ENCODE data around the gene PRKAG3. TPM values are rescaled to one million over a fixed set of nuclear protein-coding genes. Genes with fewer than 3 reads are reported as not detected.

The PRKAG3 gene
- total RNA-seq, 3 donors from 2014 or later: not detected

GRCh38 chr2:218804817-218805216 is 26.8 kb downstream of the PRKAG3 start:
- Histone ChIP-seq H3K27me3 (no peaks in the 10 kb centered on the region), H3K36me3 (no peaks in the 10 kb centered on the region), H3K9me3 (no peaks in the 10 kb centered on the region), H3K27ac (peak overlapping the region in 1 of 2 donors; percentile 91), H3K4me1 (peaks cover 4% of the 10 kb centered on the region in 2 donors), H3K4me3 (no peak overlapping the region)
- TF ChIP-seq, protein P1, sequence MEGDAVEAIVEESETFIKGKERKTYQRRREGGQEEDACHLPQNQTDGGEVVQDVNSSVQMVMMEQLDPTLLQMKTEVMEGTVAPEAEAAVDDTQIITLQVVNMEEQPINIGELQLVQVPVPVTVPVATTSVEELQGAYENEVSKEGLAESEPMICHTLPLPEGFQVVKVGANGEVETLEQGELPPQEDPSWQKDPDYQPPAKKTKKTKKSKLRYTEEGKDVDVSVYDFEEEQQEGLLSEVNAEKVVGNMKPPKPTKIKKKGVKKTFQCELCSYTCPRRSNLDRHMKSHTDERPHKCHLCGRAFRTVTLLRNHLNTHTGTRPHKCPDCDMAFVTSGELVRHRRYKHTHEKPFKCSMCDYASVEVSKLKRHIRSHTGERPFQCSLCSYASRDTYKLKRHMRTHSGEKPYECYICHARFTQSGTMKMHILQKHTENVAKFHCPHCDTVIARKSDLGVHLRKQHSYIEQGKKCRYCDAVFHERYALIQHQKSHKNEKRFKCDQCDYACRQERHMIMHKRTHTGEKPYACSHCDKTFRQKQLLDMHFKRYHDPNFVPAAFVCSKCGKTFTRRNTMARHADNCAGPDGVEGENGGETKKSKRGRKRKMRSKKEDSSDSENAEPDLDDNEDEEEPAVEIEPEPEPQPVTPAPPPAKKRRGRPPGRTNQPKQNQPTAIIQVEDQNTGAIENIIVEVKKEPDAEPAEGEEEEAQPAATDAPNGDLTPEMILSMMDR (IDR thresholded peaks at IDR 0.05): no peak
- TF ChIP-seq POLR2A (IDR thresholded peaks at IDR 0.05): no peak
- no peak for TF ChIP-seq POLR2AphosphoS5 (IDR thresholded peaks at IDR 0.05)
- intact Hi-C loops (cut with DNase I; ENCODE audit: low total_unique reads): no loop called here
- DNase-seq (ENCODE audit: low spot score in 2 of 2): peak in 1 of 2 donors; percentile 8

DNA sequence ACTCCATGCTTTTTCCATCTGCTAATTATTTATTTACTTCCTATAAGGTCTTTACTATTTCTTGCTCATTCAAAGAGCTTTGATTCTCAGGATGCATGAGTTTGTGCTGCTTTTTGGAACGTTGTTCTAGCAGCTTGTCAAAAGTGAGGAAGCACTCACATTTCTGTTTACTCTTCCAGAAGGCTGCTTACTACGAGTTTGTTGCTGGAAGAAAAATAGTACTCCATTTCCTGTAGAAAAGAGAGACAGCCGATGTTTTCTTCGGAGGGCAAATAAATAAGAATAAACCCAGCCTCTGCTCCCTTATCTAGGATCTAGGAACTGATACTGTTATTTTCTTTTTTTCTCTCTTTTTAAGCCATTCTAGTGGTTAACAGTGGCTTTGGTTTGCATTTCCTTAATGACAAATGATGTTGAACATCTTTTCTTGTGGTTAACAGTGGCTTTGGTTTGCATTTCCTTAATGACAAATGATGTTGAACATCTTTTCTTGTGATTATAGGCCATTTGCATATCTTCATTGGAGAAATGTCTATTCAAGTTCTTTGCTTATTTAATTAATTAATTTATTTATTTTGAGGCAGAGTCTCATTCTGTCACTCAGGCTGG is 29.1 kb downstream of the PRKAG3 start:
- intact Hi-C loops (cut with DNase I; ENCODE audit: low total_unique reads): no loop called here

GRCh38 chr2:218799990-218800389 is 31.6 kb downstream of the PRKAG3 start:
- H3K27me3 ChIP-seq: no peaks in the 10 kb centered on the region
- H3K4me1 ChIP-seq: no peaks in the 10 kb centered on the region
- H3K9me3 ChIP-seq: no peaks in the 10 kb centered on the region
- intact Hi-C loops (cut with DNase I; ENCODE audit: low total_unique reads): no loop called here
- DNase-seq (ENCODE audit: low spot score in 2 of 2): no peak
- TF ChIP-seq POLR2A (IDR thresholded peaks at IDR 0.05): no peak
- TF ChIP-seq, protein P1 (IDR thresholded peaks at IDR 0.05): no peak
- TF ChIP-seq POLR2AphosphoS5 (IDR thresholded peaks at IDR 0.05): no peak
- H3K4me3 ChIP-seq: no peak overlapping the region
- H3K36me3 ChIP-seq: no peaks in the 10 kb centered on the region
- no peak overlapping the region for H3K27ac ChIP-seq

More for the DNA sequence above, 29.1 kb downstream of the PRKAG3 start:
- peaks cover 4% of the 10 kb centered on the region in 2 donors for H3K4me1 ChIP-seq
- no peaks in the 10 kb centered on the region for H3K9me3 ChIP-seq
- DNase-seq (ENCODE audit: low spot score in 2 of 2): no peak
- H3K27ac ChIP-seq: no peak overlapping the region
- H3K36me3 ChIP-seq: no peaks in the 10 kb centered on the region
- H3K27me3 ChIP-seq: no peaks in the 10 kb centered on the region
- TF ChIP-seq POLR2A (IDR thresholded peaks at IDR 0.05) (no peak), POLR2AphosphoS5 (IDR thresholded peaks at IDR 0.05) (no peak)
- TF ChIP-seq, protein P1 (IDR thresholded peaks at IDR 0.05): no peak
- H3K4me3 ChIP-seq: no peak overlapping the region

GRCh38 chr2:218798767-218799504 is 32.7 kb downstream of the PRKAG3 start:
- intact Hi-C loops (cut with DNase I; ENCODE audit: low total_unique reads): no loop called here
- H3K27ac ChIP-seq: no peak overlapping the region
- no peaks in the 10 kb centered on the region for H3K36me3 ChIP-seq
- no peaks in the 10 kb centered on the region for H3K9me3 ChIP-seq
- TF ChIP-seq POLR2AphosphoS5 (IDR thresholded peaks at IDR 0.05) (no peak), POLR2A (IDR thresholded peaks at IDR 0.05) (no peak)
- TF ChIP-seq, protein P1 (IDR thresholded peaks at IDR 0.05): no peak
- DNase-seq (ENCODE audit: low spot score in 2 of 2): no peak
- H3K4me1 ChIP-seq: no peaks in the 10 kb centered on the region
- no peaks in the 10 kb centered on the region for H3K27me3 ChIP-seq
- no peak overlapping the region for H3K4me3 ChIP-seq

DNA sequence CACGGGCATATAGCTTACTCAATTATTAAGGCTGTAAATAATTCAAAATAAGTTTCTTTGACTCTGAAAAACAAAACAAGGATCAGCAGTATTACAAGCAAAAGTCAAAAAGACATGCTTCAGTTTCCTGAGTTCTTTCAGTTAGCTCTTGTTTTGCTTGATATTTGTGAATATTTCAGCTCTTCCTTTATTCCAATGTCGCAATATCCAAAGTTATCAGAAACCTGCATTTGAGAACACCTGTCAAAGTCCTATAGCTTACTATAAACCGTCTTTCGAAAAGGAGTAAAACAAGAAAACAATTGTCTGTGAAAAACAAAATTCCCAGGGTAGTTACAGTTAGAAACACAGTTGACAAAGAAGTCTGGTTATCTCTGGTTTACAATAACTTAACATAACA is 34.9 kb downstream of the PRKAG3 start:
- Histone ChIP-seq H3K36me3 (no peaks in the 10 kb centered on the region), H3K9me3 (no peaks in the 10 kb centered on the region), H3K27ac (no peak overlapping the region), H3K27me3 (no peaks in the 10 kb centered on the region), H3K4me3 (no peak overlapping the region), H3K4me1 (no peaks in the 10 kb centered on the region)
- intact Hi-C loops (cut with DNase I; ENCODE audit: low total_unique reads): no loop called here
- TF ChIP-seq POLR2AphosphoS5 (IDR thresholded peaks at IDR 0.05) (no peak), POLR2A (IDR thresholded peaks at IDR 0.05) (no peak)
- TF ChIP-seq, protein P1 (IDR thresholded peaks at IDR 0.05): no peak
- DNase-seq (ENCODE audit: low spot score in 2 of 2): no peak
